Neuronal stem cell (in vitro differentiated cells): Measurements from ENCODE around the gene MED25.
A peak's percentile ranks its signal among the peaks of the same experiment; 100 is the strongest.

ENCODE experiments used
- DNase-seq: peaks from one replicate; pipeline ENCODE4 v3.0.0-alpha.2; 2013; ENCODE audit warnings: low spot score
- H2AFZ ChIP-seq: one replicate; pipeline ENCODE4 v1.6.1; 2013; ENCODE audit warnings: mild to moderate bottlenecking, low read length, inconsistent platforms
- H2AK5ac ChIP-seq: 2 replicates; pipeline ENCODE4 v1.6.1; 2013; ENCODE audit warnings: low read depth, mild to moderate bottlenecking, inconsistent platforms, low read length, moderate library complexity, mixed read lengths
- H2BK120ac ChIP-seq: 2 replicates; pipeline ENCODE4 v1.6.1; 2013; ENCODE audit warnings: low read depth, mild to moderate bottlenecking, inconsistent platforms, low read length, moderate library complexity, mixed read lengths
- H2BK12ac ChIP-seq: one replicate; pipeline ENCODE4 v1.6.1; 2013; ENCODE audit warnings: low read length, inconsistent platforms
- H2BK15ac ChIP-seq: 2 replicates; pipeline ENCODE4 v1.6.1; 2013; ENCODE audit warnings: mild to moderate bottlenecking, low read length, inconsistent platforms, mixed read lengths
- H2BK5ac ChIP-seq: one replicate; pipeline ENCODE4 v1.6.1; 2013; ENCODE audit warnings: inconsistent platforms, mild to moderate bottlenecking, low read length, moderate library complexity
- H3K14ac ChIP-seq: one replicate; pipeline ENCODE4 v1.6.1; 2013; ENCODE audit warnings: low read length, inconsistent platforms
- H3K18ac ChIP-seq: 2 replicates; pipeline ENCODE4 v1.6.1; 2013; ENCODE audit warnings: low read length, inconsistent platforms
- H3K23ac ChIP-seq: 2 replicates; pipeline ENCODE4 v1.6.1; 2013; ENCODE audit warnings: low read depth, mild to moderate bottlenecking, mixed read lengths, low read length, inconsistent platforms; ENCODE audit not compliant: poor library complexity
- H3K27ac ChIP-seq: replicated peaks from 3 replicates; pipeline ENCODE4 v1.5.1; 2013; ENCODE audit warnings: low read length, inconsistent platforms
- H3K27me3 ChIP-seq, 3 experiments: 2 replicates each; pipeline ENCODE4 v1.6.1; 2013; ENCODE audit warnings: low read length in 3 of 3, mild to moderate bottlenecking in 2 of 3, inconsistent platforms in 1 of 3, low read depth in 1 of 3, mixed read lengths in 1 of 3, moderate library complexity in 1 of 3; ENCODE audit not compliant: control insufficient read depth in 3 of 3, insufficient read depth in 3 of 3
- H3K36me3 ChIP-seq, 2 donors: replicated peaks in 1 of 2; 2 replicates each; pipeline ENCODE4 v1.6.1; 2013; ENCODE audit warnings: low read length in 2 of 2; ENCODE audit not compliant: control insufficient read depth in 2 of 2, insufficient read depth in 2 of 2
- H3K4ac ChIP-seq: 2 replicates; pipeline ENCODE4 v1.6.1; 2013; ENCODE audit warnings: inconsistent platforms, mild to moderate bottlenecking, low read length, moderate library complexity
- H3K4me1 ChIP-seq, 2 donors: 1 replicate in 1 of 2; 2 replicates in 1 of 2; pipeline ENCODE4 v1.6.1; 2013; ENCODE audit warnings: low read length in 2 of 2, low read depth in 1 of 2; ENCODE audit not compliant: control insufficient read depth in 2 of 2, insufficient read depth in 1 of 2
- H3K4me2 ChIP-seq: one replicate; pipeline ENCODE4 v1.6.1; 2013; ENCODE audit warnings: mild to moderate bottlenecking, low read length, inconsistent platforms; ENCODE audit not compliant: insufficient read depth, poor library complexity, severe bottlenecking
- H3K4me3 ChIP-seq, 2 donors: 2 replicates each; pipeline ENCODE4 v1.5.1; 2013; ENCODE audit warnings: low read length in 2 of 2, mild to moderate bottlenecking in 2 of 2, inconsistent platforms in 1 of 2, moderate library complexity in 1 of 2
- H3K79me1 ChIP-seq: one replicate; pipeline ENCODE4 v1.6.1; 2013; ENCODE audit warnings: low read depth, mild to moderate bottlenecking, inconsistent platforms, low read length, moderate library complexity
- H3K9ac ChIP-seq: one replicate; pipeline ENCODE4 v1.6.1; 2013; ENCODE audit warnings: mild to moderate bottlenecking, low read depth, low read length, inconsistent platforms; ENCODE audit not compliant: poor library complexity
- H3K9me3 ChIP-seq, 2 donors: replicated peaks in 1 of 2; 2 replicates each; pipeline versions ENCODE3 to v1.6.1; 2013; ENCODE audit warnings: low read length in 2 of 2, mild to moderate bottlenecking in 2 of 2, inconsistent platforms in 1 of 2, low read depth in 1 of 2, mixed read lengths in 1 of 2, moderate library complexity in 1 of 2; ENCODE audit not compliant: control insufficient read depth in 2 of 2, insufficient read depth in 1 of 2
- H4K8ac ChIP-seq: one replicate; pipeline ENCODE4 v1.6.1; 2013; ENCODE audit warnings: low read depth, mild to moderate bottlenecking, inconsistent platforms, low read length, moderate library complexity
- H4K91ac ChIP-seq: one replicate; pipeline ENCODE4 v1.6.1; 2013; ENCODE audit warnings: low read length, low read depth, mild to moderate bottlenecking, inconsistent platforms; ENCODE audit not compliant: poor library complexity
- WGBS, 2 donors: extraction: QIAGEN DNeasy Blood & Tissue Kit; methylation state at CpG; one replicate each; pipeline ENCODE4 v1.1.7; 2013; ENCODE audit warnings: missing lambda C conversion rate in 2 of 2, mixed read lengths in 1 of 2; ENCODE audit not compliant: insufficient read length in 2 of 2, insufficient replicate concordance in 1 of 2; ENCODE audit errors: extremely low coverage in 2 of 2; 5-methylcytosine and 5-hydroxymethylcytosine counted together

The MED25 gene

DNA sequence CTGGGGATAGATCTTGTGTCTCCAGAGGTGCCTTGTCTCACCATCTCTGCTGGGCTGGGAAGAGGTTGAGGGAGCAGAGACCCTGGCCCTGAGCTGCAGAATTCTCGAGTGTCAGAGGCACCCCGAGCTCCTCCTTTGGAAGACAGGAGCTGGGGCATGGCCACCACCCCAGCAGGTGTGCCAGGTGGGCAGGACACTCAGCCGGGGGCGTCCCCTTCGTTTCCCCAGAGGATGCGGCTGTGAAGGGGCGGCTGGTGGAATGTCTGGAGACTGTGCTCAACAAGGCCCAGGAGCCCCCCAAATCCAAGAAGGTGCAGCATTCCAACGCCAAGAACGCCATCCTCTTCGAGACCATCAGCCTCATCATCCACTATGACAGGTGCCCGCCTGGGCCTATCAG lies 19.5 kb upstream of the MED25 start:
- H4K91ac ChIP-seq = no peak overlapping the region
- H3K23ac ChIP-seq = no peak overlapping the region
- H3K4me1 ChIP-seq = peaks cover 0 to 5% of the 10 kb centered on the region in 2 donors
- no peak overlapping the region for H2BK12ac ChIP-seq
- H2BK120ac ChIP-seq = no peak overlapping the region
- H3K14ac ChIP-seq = no peak overlapping the region
- H3K79me1 ChIP-seq = peaks cover 12% of the 10 kb centered on the region
- no CpG with 5 or more reads among the region's 11 CpGs for WGBS, 2 donors
- peaks cover 61 to 87% of the 10 kb centered on the region in 2 donors for H3K36me3 ChIP-seq
- H3K9ac ChIP-seq = no peak overlapping the region
- no peak overlapping the region for H3K27ac ChIP-seq
- no peak overlapping the region for H2BK15ac ChIP-seq
- peak overlapping the region; percentile 39 for H2BK5ac ChIP-seq
- H3K4me2 ChIP-seq = no peak overlapping the region
- no peak overlapping the region for H3K4ac ChIP-seq
- no peak for DNase-seq
- no peak overlapping the region for H3K4me3 ChIP-seq
- H4K8ac ChIP-seq = no peak overlapping the region
- H3K27me3 ChIP-seq = no peaks in the 10 kb centered on the region
- no peaks in the 10 kb centered on the region for H3K9me3 ChIP-seq
- no peak overlapping the region for H2AK5ac ChIP-seq
- no peak overlapping the region for H3K18ac ChIP-seq
- H2AFZ ChIP-seq = no peak overlapping the region

DNA sequence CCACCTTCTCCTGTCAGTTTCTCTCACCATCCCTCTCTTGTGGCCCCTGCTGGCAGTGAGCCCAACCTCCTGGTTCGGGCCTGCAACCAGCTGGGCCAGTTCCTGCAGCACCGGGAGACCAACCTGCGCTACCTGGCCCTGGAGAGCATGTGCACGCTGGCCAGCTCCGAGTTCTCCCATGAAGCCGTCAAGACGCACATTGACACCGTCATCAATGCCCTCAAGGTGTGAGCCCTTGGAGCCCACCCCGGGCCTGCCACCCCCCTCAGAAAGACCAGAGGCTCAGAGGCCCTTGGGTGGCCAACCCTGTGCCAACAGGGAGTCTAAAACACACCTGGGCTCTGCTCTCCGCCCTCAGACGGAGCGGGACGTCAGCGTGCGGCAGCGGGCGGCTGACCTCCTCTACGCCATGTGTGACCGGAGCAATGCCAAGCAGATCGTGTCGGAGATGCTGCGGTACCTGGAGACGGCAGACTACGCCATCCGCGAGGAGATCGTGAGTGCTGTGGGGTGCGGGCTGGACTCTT lies 18.8 kb upstream of the MED25 start:
- Histone ChIP-seq H3K23ac (peak overlapping the region; percentile 47), H2BK5ac (no peak overlapping the region), H3K9me3 (no peaks in the 10 kb centered on the region), H2AK5ac (no peak overlapping the region), H3K4me3 (no peak overlapping the region), H3K4ac (no peak overlapping the region), H3K36me3 (peaks cover 61 to 87% of the 10 kb centered on the region in 2 donors), H4K91ac (no peak overlapping the region), H3K9ac (no peak overlapping the region), H3K4me2 (no peak overlapping the region), H2BK15ac (no peak overlapping the region), H3K4me1 (peaks cover 0 to 5% of the 10 kb centered on the region in 2 donors), H3K14ac (no peak overlapping the region), H4K8ac (no peak overlapping the region), H2AFZ (no peak overlapping the region), H3K18ac (no peak overlapping the region), H3K27me3 (no peaks in the 10 kb centered on the region), H3K79me1 (peaks cover 12% of the 10 kb centered on the region), H2BK12ac (no peak overlapping the region), H3K27ac (no peak overlapping the region), H2BK120ac (no peak overlapping the region)
- DNase-seq = no peak
- no CpG with 5 or more reads among the region's 28 CpGs for WGBS, 2 donors

DNA sequence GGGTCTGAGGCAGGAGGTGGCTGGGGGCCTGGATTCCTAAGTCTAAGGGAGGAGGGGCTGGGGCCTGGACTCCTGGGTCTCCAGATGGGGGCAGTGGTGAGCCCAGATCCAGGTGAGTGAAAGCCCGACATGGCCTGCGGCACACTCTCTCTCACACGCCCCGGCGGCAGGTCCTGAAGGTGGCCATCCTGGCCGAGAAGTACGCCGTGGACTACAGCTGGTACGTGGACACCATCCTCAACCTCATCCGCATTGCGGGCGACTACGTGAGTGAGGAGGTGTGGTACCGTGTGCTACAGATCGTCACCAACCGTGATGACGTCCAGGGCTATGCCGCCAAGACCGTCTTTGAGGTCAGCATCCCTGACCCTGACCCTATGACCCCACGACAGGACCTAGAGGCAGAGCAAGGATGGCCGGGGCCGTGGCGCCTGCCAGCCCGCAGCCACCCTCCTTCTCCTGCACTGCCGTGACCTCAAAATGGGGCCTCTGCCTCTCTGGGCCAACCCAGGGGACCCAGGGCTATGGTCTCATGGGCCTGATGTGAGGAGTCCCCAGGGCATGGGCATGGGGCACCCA lies 18.2 kb upstream of the MED25 start:
- Histone ChIP-seq H3K27ac (no peak overlapping the region), H3K79me1 (peaks cover 12% of the 10 kb centered on the region), H3K23ac (peak overlapping the region; percentile 47), H3K4me1 (peaks cover 0 to 5% of the 10 kb centered on the region in 2 donors), H3K18ac (no peak overlapping the region), H2AFZ (no peak overlapping the region), H2BK120ac (no peak overlapping the region), H2BK15ac (no peak overlapping the region), H3K9me3 (no peaks in the 10 kb centered on the region), H4K91ac (no peak overlapping the region), H3K4ac (no peak overlapping the region), H2BK5ac (no peak overlapping the region), H3K9ac (no peak overlapping the region), H3K4me2 (no peak overlapping the region), H3K4me3 (no peak overlapping the region), H4K8ac (no peak overlapping the region), H2AK5ac (no peak overlapping the region), H2BK12ac (no peak overlapping the region), H3K14ac (no peak overlapping the region), H3K36me3 (peaks cover 57 to 88% of the 10 kb centered on the region in 2 donors), H3K27me3 (no peaks in the 10 kb centered on the region)
- WGBS, 2 donors = no CpG with 5 or more reads among the region's 25 CpGs
- DNase-seq = no peak

DNA sequence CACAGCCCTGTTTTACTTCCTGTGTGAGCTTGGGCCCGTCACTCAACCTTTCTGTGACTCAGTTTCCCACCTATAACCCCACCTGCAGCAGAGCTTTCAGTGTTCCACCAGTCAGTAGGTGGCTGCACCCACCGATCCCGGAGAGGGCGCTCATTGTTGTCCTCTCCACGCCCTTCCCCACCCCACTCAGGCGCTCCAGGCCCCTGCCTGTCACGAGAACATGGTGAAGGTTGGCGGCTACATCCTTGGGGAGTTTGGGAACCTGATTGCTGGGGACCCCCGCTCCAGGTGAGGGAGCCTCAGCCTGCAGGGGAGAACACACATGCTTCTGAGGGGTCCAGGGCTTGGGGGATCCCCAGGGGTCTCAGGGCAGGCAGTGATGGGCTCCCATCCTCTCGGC lies 17.3 kb upstream of the MED25 start:
- peaks cover 0 to 5% of the 10 kb centered on the region in 2 donors for H3K4me1 ChIP-seq
- DNase-seq = no peak
- H3K9me3 ChIP-seq = no peaks in the 10 kb centered on the region
- peak overlapping the region; percentile 17 for H3K14ac ChIP-seq
- H3K18ac ChIP-seq = no peak overlapping the region
- H2AFZ ChIP-seq = no peak overlapping the region
- no peak overlapping the region for H2BK5ac ChIP-seq
- H2BK12ac ChIP-seq = no peak overlapping the region
- H4K8ac ChIP-seq = no peak overlapping the region
- H3K79me1 ChIP-seq = peaks cover 11% of the 10 kb centered on the region
- no peak overlapping the region for H3K27ac ChIP-seq
- H4K91ac ChIP-seq = no peak overlapping the region
- no peak overlapping the region for H3K9ac ChIP-seq
- no peak overlapping the region for H3K4ac ChIP-seq
- no CpG with 5 or more reads among the region's 10 CpGs for WGBS, 2 donors
- no peaks in the 10 kb centered on the region for H3K27me3 ChIP-seq
- no peak overlapping the region for H2AK5ac ChIP-seq
- H3K23ac ChIP-seq = no peak overlapping the region
- H3K4me2 ChIP-seq = no peak overlapping the region
- peaks cover 49 to 87% of the 10 kb centered on the region in 2 donors for H3K36me3 ChIP-seq
- H2BK15ac ChIP-seq = no peak overlapping the region
- H3K4me3 ChIP-seq = no peak overlapping the region
- no peak overlapping the region for H2BK120ac ChIP-seq
